Medulla oblongata (tissue), 1 donor: Measurements from ENCODE around the gene CEP68.
"Not testable (repeated sequence)": the region's sequence is repeated elsewhere in the genome, so short reads cannot be mapped to it uniquely, and the experiment has no call there.

Experiments
- DNase-seq: peaks from one replicate; pipeline ENCODE4 v3.0.0-alpha.2; 2015; ENCODE audit errors: extremely low spot score

The CEP68 gene

GRCh38 chr2:65081232-65081685 is 25.0 kb downstream of the CEP68 start:
- peak; percentile 60 for DNase-seq

DNA sequence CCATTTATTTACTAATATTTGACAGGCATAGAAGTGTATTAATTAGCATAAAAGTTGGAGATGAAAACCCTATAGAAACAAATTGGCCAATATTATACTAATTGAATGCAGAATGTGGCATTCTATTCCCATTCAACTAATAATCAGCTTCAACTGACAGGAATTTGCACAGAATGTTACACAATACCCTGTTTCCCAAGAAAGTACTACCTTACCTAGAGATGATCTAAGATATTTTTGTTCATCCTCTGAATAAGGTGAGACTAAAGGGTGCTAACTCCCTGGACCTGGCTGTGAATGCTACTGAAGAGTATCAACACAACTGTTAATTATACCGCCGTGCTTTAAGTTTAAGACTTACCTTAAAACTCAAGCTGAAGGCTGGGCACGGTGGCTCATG is 28.9 kb downstream of the CEP68 start:
- DNase-seq, result no peak

DNA sequence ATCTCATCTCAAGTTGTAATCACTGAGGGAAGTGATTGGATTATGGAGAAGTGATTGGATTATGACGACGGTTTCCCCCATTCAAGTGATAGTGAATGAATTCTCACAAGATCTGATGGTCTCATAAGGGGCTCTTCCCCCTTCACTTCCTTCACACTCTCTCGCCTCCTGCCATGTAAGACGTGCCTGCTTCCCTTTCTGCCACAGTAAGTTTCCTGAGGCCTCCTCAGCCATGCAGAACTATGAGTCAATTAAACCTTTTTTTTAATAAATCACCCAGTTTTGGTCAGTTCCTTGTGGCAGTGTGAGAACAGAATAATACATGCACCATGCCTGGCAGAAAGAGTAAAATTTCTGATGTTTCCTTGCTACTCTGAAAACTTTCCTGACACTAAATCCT is 36.6 kb downstream of the CEP68 start:
- DNase-seq, result no peak

- DNase-seq, result no peak
Measured at GRCh38 chr2:65093211-65093610, 37.0 kb downstream of the CEP68 start.

GRCh38 chr2:65096948-65097347 is 40.7 kb downstream of the CEP68 start:
- no peak for DNase-seq

- DNase-seq, result no peak
Measured at GRCh38 chr2:65097844-65098243, 41.6 kb downstream of the CEP68 start.

DNA sequence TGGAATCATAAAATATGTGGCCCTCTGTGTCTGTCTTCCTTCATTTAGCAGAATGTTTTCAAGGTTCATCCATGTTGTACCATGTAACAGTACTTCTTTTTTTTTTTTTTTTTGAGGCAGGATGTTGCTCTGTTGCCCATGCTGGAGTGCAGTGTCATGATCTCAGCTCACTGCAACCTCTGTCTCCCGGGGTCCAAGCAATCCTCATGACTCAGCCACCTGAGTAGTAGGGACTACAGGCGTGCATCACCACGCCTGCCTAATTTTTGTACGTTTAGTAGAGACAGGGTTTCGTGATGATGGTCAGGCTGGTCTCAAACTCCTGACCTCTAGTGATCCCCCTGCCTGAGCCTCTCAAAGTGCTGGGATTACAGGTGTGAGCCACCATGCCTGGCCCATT is 42.5 kb downstream of the CEP68 start:
- DNase-seq, result no peak

- DNase-seq, result no peak
Measured at GRCh38 chr2:65101071-65101470, 44.9 kb downstream of the CEP68 start.

- DNase-seq, result peak; percentile 15
Measured at GRCh38 chr2:65103013-65103715, 46.9 kb downstream of the CEP68 start.

GRCh38 chr2:65107530-65107929 is 51.3 kb downstream of the CEP68 start:
- no peak for DNase-seq

GRCh38 chr2:65108780-65109179 is 52.6 kb downstream of the CEP68 start:
- DNase-seq, result no peak

DNA sequence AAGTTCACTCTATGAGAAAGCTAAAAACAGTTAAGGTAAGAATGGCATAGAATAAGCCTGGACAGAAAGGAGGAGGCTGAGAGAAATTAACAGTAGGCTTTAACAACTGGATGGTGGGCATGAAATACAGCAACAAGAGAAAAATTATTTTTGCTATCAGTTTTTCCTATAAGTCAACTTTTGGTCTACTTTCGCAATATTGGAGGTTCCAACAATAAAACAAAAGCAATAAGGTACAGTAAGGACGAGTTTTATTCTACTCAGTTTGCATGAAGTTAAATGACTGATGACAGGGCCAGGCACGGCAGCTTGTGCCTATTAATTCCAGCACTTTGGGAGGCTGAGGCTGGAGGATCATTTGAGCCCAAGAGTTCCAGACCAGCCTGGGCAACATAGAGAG is 56.4 kb downstream of the CEP68 start:
- DNase-seq, result no peak

DNA sequence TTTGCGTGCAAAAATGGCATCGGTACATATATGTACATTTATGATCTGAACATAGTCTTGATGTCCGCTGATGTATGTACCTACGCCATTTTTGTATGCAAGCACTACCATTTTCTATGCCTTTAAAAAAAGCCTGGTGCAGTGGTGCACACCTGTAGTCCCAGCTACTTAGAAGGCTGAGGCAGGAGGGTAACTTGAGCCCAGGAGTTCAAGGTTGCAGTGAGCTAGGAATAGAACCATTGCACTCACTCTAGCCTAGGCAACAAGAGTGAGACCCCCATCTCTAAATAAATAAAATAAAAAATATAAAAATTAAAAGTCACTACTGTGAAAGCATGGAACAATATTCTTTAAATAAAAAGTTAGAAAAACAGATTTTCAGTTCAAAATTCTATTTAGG is 57.0 kb downstream of the CEP68 start:
- no peak for DNase-seq

DNA sequence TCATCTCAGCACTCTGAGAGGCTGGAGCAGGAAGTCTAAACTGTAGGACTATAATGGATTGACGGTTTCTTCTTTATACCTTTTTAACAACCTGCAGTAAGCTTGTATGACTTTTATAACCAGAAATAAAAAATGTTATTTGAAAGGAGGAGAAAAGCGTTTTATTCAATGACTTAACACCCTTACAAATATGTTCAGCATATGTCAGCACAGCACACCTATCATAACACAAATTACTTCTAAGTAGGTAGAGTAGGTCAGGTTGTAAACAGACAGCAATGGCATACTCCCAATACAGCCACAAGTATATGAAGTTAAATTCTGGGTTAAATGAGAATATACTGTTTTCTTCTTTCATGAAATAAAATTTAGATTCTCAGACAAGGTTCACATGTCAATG is 57.6 kb downstream of the CEP68 start:
- DNase-seq, result no peak

DNA sequence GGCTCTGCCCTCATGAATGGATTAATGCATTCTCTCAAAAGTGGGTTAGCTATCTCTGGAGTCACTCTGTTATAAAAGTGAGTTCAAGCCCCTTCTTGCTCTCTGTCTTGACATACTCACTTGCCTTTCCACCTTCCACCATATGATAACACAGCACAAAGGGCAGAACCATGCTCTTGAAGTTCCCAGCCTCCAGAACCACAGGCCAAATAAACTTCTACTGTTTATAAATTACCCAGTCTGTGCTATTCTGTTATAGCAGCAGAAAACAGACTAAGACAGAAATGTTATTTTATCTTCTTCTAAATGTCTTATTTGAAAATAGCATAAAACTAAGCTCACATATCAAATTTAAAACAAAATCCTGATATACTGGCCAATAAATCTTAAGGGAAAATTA is 58.7 kb downstream of the CEP68 start:
- no peak for DNase-seq

- no peak for DNase-seq
Measured at GRCh38 chr2:65116645-65117044, 60.4 kb downstream of the CEP68 start.

- DNase-seq, result no peak
Measured at GRCh38 chr2:65120990-65121693, 64.9 kb downstream of the CEP68 start.

DNA sequence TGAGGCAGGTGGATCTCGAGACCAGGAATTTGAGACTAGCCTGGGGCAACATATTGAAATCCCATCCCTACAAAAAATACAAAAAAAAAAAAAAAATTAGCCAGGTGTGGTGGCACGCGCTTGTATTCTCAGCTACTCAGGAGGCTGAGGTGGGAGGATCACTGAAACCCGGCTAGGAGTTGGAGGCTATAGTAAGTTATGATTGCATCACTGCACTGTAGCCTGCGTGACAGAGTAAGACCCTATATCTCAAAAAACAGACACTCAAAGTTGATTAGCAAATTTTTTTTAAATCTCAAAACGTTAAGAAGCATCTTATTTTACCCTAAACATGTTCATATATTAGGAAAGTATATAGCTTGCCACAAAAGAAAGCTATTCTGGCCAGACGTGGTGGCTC is 66.1 kb downstream of the CEP68 start:
- DNase-seq, result no peak

- not testable (repeated sequence) for DNase-seq
Measured at GRCh38 chr2:65125457-65125856, 69.2 kb downstream of the CEP68 start.

GRCh38 chr2:65128297-65129190 is 72.3 kb downstream of the CEP68 start:
- DNase-seq, result peak; percentile 74

GRCh38 chr2:65129286-65129825 is 73.1 kb downstream of the CEP68 start:
- DNase-seq, result peak; percentile 57
